Measurements from ENCODE around the gene MAPK1. TPM values are rescaled to one million over a fixed set of nuclear protein-coding genes. Genes with fewer than 3 reads are reported as not detected.
"Not testable (repeated sequence)": the region's sequence is repeated elsewhere in the genome, so short reads cannot be mapped to it uniquely, and the experiment has no call there.

The MAPK1 gene
- total RNA-seq, 4 donors from 2014 or later = 45.3 to 122 (median 75.2) TPM

DNA sequence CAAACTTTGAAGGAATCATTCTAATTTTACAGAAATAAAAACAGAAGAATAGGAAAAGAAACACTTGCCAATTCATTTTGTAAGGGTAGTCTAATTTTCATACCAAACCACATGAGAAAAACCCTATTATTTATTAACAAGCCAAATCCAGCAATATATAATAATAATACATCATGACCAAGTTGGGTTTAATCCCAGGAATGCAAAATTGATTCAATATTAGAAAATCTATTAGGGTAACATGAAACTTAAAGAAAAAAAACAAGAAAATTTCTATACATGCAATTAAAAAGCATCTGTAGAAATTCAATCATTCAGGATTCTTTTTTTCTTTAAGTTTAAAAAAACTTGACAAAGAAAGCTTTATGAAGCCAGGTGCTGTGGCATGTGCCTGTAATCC, 16.8 kb downstream of the MAPK1 start:
- H3K27me3 ChIP-seq = no peaks in the 10 kb centered on the region
- H3K4me3 ChIP-seq = no peak overlapping the region
- no peak overlapping the region for H3K27ac ChIP-seq
- H3K9me3 ChIP-seq = no peaks in the 10 kb centered on the region
- intact Hi-C loops (cut with DNase I; ENCODE audit: low total_unique reads) = no loop called here
- peaks cover 5 to 12% of the 10 kb centered on the region in 2 donors for H3K4me1 ChIP-seq
- no peaks in the 10 kb centered on the region for H3K36me3 ChIP-seq
- TF ChIP-seq, protein P1, sequence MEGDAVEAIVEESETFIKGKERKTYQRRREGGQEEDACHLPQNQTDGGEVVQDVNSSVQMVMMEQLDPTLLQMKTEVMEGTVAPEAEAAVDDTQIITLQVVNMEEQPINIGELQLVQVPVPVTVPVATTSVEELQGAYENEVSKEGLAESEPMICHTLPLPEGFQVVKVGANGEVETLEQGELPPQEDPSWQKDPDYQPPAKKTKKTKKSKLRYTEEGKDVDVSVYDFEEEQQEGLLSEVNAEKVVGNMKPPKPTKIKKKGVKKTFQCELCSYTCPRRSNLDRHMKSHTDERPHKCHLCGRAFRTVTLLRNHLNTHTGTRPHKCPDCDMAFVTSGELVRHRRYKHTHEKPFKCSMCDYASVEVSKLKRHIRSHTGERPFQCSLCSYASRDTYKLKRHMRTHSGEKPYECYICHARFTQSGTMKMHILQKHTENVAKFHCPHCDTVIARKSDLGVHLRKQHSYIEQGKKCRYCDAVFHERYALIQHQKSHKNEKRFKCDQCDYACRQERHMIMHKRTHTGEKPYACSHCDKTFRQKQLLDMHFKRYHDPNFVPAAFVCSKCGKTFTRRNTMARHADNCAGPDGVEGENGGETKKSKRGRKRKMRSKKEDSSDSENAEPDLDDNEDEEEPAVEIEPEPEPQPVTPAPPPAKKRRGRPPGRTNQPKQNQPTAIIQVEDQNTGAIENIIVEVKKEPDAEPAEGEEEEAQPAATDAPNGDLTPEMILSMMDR (IDR thresholded peaks at IDR 0.05) = no peak
- TF ChIP-seq POLR2A (IDR thresholded peaks at IDR 0.05) = no peak
- no peak for DNase-seq

DNA sequence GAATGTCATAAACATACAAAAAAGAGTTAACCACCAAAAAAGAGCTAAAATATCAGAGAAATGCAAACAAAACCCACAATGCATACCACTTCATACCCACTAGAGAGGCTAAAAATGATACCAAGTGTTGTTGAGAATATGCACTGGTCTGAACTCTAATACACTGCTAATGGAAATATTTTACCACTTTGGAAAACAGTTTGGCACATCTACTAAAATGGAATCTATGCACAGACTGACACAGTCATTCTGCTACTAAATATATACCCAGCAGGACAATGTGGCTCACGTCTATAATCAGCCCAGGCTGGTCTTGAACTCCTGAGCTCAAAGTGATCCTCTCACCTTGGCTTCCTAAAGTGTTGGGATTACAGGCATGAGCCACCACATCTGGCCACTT, 18.0 kb downstream of the MAPK1 start:
- peaks cover 5 to 12% of the 10 kb centered on the region in 2 donors for H3K4me1 ChIP-seq
- no peaks in the 10 kb centered on the region for H3K27me3 ChIP-seq
- TF ChIP-seq POLR2A (IDR thresholded peaks at IDR 0.05) = no peak
- no peaks in the 10 kb centered on the region for H3K36me3 ChIP-seq
- H3K27ac ChIP-seq = no peak overlapping the region
- H3K4me3 ChIP-seq = no peak overlapping the region
- no peaks in the 10 kb centered on the region for H3K9me3 ChIP-seq
- intact Hi-C loops (cut with DNase I; ENCODE audit: low total_unique reads) = no loop called here
- no peak for DNase-seq

DNA sequence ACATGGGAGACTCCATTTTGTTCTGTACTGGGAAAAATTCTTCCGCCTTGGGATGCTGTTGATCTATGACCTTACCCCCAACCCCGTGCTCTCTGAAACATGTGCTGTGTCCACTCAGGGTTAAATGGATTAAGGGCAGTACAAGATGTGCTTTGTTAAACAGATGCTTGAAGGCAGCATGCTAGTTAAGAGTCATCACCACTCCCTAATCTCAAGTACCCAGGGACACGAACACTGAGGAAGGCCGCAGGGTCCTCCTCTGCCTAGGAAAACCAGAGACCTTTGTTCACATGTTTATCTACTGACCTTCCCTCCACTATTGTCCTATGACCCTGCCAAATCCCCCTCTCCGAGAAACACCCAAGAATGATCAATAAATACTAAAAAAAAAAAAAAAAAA, 19.4 kb downstream of the MAPK1 start:
- intact Hi-C loops (cut with DNase I; ENCODE audit: low total_unique reads); H3K27ac ChIP-seq; H3K27me3 ChIP-seq; H3K4me1 ChIP-seq; H3K9me3 ChIP-seq; DNase-seq; H3K36me3 ChIP-seq; H3K4me3 ChIP-seq: not testable (repeated sequence)

DNA sequence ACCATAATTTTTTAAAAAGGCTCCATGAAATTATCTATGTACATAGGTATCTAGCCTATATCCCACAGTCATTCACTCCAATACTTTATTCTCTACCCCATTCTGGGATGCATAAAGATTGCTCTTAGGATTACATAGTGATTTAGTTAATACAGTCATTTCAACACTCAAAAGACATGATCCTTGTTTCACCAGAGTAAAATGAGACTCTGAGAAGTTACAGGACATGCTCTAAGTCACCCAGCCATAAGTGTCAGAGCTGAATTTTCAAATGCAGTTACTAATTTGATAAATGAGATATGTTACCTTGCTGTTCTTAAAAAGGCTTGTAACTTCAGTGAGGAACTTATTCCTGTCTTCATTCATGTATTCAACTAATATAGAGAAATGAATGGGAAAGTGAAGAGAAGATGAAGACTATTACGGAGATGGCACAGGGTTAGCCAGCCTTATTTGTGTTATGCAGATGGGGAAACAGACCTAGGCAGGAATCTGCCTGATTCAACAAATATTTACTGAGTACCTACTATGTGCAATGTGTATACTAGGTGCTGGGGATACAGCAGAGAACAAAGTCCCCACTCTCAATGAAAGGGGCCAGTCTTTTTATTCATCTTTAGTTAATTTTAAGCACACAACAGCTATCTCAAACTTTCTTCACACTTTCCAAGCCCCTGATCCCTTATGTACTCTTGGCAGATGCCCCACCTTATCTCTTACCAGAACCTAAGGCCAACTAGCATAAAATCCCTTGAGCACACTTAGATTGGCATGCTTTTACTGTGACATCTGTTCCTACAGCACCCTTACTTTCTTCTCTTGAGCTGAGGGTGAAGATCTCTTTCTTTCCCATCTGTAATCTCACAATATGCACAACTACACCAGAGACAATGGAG, 21.6 kb downstream of the MAPK1 start:
- Histone ChIP-seq H3K9me3 (no peaks in the 10 kb centered on the region), H3K27ac (no peak overlapping the region), H3K4me1 (peaks cover 5 to 8% of the 10 kb centered on the region in 2 donors), H3K27me3 (no peaks in the 10 kb centered on the region), H3K4me3 (no peak overlapping the region), H3K36me3 (no peaks in the 10 kb centered on the region)
- TF ChIP-seq POLR2A (IDR thresholded peaks at IDR 0.05) = no peak
- TF ChIP-seq, protein P1 (IDR thresholded peaks at IDR 0.05) = no peak
- intact Hi-C loops (cut with DNase I; ENCODE audit: low total_unique reads) = no loop called here
- no peak for DNase-seq

DNA sequence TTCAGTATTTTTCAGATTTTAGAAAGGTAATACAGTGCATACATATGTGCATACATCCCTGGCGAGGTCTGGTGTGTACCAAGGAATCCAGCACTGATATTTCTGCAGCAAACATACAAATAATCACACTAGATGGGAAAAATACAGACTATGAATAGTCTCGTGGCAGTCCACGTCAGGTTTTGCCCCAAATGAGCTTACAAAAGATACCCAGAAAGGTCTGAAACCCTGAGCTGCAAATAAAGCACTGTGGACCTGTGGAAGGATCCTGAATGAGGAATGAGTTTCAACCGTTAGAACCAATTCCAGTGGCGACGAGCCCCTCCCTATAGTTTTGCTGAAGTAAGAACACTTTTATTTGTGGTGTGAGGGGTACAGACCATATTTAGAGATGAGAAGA, 24.5 kb downstream of the MAPK1 start:
- H3K4me1 ChIP-seq = peaks cover 0 to 5% of the 10 kb centered on the region in 2 donors
- TF ChIP-seq POLR2A (IDR thresholded peaks at IDR 0.05) = no peak
- TF ChIP-seq, protein P1 (IDR thresholded peaks at IDR 0.05) = no peak
- DNase-seq = no peak
- H3K9me3 ChIP-seq = no peaks in the 10 kb centered on the region
- no peaks in the 10 kb centered on the region for H3K36me3 ChIP-seq
- H3K4me3 ChIP-seq = no peak overlapping the region
- H3K27ac ChIP-seq = no peak overlapping the region
- intact Hi-C loops (cut with DNase I; ENCODE audit: low total_unique reads) = no loop called here
- no peaks in the 10 kb centered on the region for H3K27me3 ChIP-seq

DNA sequence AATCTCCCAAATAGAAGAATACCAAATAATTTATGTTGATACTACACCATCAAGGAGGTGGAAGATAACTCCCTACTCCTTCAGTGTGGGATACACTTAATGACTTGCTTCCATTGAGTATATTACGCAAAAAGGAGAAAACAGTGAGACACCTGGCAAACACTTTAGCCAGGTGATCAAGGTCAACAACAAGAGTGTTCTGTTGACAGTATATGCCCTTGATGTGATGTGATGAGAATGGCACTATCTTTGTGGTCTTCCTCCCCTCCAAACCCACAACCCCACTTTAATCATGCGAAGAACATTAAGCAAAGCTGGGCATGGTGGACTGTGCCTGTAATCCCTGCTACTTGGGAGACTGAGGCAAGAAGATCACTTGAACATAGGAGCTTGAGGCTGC, 26.0 kb downstream of the MAPK1 start:
- intact Hi-C loops (cut with DNase I; ENCODE audit: low total_unique reads) = no loop called here
- H3K4me1 ChIP-seq = peaks cover 0 to 3% of the 10 kb centered on the region in 2 donors
- no peaks in the 10 kb centered on the region for H3K9me3 ChIP-seq

More for the DNA sequence above, 26.0 kb downstream of the MAPK1 start:
- H3K36me3 ChIP-seq = no peaks in the 10 kb centered on the region
- H3K27ac ChIP-seq = no peak overlapping the region
- no peak overlapping the region for H3K4me3 ChIP-seq
- no peak for TF ChIP-seq POLR2A (IDR thresholded peaks at IDR 0.05)
- TF ChIP-seq, protein P1 (IDR thresholded peaks at IDR 0.05) = no peak
- DNase-seq = no peak
- H3K27me3 ChIP-seq = no peaks in the 10 kb centered on the region

Data from uterus (tissue), 4 donors.